HG02588 (cell line): Measurements from ENCODE around the gene ADD2.

Experiments used
- ATAC-seq: cut with Tn5 transposase; IDR thresholded peaks from one replicate; pipeline ENCODE4 v1.9.1; 2021; ENCODE audit warnings: mild to moderate bottlenecking, moderate library complexity; ENCODE audit not compliant: unreplicated experiment

The ADD2 gene

GRCh38 chr2:70705160-70705850, 62.7 kb downstream of the ADD2 start:
- no peak for ATAC-seq

DNA sequence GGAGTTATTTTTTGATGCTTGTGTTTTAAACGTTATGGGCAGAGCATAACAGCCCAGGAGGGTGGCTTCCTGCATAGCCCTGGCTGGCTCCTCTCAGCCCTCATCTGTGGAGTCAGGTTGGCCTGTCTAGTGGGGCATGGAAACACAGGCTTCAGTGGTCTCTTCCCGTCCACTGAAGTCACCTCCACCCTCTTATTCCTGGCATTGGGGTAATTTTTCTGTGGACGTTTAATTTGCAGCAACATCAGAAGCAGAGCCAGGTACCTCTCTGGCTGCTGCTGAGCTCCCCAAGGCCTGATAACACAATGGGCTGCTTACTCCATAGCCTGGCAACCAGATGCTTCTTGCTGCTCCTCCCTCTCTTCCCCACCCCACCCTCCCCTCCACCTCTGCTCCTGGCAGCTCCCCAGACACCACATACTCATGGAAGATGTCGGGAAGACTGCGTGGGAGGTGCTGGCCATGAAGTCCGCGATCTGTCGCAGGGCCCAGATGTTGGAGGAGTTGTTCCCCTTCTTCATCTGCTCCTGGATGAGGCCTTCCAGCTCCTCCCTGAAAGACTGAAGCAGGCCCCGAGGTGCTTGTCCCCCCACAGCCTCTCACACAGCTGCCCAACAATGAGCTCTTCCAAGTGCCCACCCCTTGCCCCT, 64.0 kb downstream of the ADD2 start:
- ATAC-seq: no peak

GRCh38 chr2:70702711-70703395, 65.1 kb downstream of the ADD2 start:
- ATAC-seq: no peak

DNA sequence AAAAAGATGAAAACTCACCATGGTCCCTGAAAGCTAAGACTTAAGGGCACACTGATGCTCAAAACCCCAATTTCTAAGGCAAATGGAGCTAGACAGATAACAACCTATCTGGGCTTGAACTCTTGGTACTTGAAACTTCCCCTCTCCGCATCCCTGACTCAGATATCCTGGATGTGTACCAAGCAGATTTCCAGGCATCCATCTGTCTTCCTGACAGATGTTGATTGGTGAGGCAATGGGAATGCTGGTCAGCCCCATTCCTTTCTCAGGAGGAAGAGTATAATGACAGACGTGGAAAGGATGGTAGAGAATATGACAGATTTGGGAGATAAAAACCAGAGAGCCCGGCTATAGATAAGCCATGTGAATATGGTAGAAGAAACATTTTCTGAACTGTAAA, 69.2 kb downstream of the ADD2 start:
- ATAC-seq: no peak

GRCh38 chr2:70697603-70698383, 70.2 kb downstream of the ADD2 start:
- no peak for ATAC-seq

GRCh38 chr2:70696142-70696541, 71.9 kb downstream of the ADD2 start:
- ATAC-seq: no peak

- ATAC-seq: no peak
Observed at GRCh38 chr2:70692256-70692655, 75.7 kb downstream of the ADD2 start.

- ATAC-seq: no peak
Observed at GRCh38 chr2:70691497-70692140, 76.4 kb downstream of the ADD2 start.

DNA sequence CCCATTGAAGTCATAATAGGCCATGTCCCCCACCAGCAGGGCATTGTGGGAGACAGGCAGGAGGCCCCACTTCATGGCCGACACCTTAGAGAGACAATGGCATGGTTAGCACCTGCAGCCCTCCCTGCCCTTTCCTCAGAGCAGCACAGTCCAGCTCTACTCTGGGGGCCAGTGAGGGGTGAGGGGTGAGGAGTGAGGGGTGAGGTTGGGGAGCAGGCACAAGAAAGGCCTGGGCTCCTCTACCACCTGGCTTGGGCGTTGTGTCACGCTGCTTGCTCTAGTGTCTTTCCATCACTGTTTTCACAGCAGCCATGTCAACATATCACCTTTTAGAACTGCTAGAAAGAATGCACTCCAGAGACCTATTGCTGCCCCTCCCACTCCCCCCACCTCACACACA, 77.2 kb downstream of the ADD2 start:
- no peak for ATAC-seq

- no peak for ATAC-seq
Observed at GRCh38 chr2:70688427-70688826, 79.6 kb downstream of the ADD2 start.

DNA sequence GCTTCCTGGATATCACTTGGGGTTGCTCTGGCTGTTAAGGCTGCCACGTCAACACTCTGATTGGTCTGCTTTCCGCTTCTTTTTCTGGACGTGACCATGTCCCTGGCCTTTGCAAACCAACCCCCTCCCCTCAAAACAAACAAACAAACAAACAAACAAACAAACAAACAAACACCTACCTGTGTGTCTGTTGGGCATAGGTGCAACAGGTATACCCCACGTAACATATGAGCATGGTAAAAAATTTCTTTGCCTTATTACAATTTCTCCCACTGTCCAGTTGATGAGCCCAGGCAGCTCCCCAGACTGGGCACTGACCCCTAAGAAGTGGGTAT, 80.6 kb downstream of the ADD2 start:
- no peak for ATAC-seq

DNA sequence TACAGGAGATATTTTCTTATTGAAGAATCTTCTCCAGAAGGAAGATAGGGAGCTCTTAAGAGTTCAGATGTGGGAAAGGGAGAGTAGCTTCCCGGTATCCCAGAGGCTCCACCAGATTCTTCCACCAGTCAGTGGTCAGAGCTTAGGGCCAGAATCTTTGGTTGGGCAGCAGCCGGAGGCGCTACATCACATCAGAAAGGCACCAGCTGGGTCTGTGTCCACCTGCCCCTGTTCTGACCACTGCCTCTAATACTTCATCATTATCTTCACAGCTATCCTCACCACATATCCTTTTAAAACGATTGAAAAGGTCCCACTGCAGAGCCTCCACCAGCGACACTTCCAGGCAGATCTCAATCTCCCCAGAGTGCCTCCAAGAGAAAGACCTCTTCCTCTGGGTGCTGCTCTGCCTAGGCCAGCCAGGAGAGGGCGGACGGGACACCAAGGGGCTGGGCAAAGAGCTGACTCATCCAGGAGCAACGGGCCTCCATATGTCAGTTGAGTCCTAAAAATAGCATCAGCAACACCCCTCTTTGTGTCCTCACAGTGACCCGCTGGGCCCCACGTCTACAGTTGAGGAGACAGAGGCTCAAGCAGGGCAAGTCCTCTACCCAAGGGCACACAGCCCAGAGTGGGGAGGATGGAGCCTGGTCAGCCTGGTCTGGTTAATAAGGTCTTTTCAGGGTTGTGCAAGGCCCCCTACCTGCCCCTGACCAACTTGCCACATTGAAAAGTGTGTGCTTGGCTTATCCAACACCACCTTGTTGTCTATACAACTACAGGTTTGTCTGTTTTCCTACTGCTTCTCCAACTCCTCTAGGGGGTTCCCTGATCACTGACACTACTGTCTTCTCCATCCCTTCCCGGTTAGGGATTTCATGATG, 81.2 kb downstream of the ADD2 start:
- ATAC-seq: no peak

DNA sequence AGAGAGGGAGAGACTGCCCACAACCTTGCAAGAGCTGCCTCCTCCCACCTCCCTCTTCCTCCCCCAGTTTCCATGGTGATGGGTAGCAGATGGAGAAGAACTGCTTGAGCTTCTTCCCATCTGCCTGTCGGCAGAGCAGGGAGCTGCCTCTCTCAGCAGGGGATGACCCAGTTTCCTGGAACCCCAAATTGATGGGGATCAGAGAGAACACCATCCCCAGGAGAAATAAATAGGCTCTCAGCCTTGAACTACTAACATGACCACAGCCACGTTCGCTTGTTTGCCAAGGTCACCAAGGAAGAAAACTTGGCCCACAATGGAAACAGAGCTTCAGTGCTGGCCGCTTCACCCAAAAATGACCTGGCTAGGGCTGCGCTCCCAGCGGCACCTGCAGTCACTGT, 82.2 kb downstream of the ADD2 start:
- no peak for ATAC-seq

- ATAC-seq: no peak
Observed at GRCh38 chr2:70684846-70685622, 83.0 kb downstream of the ADD2 start.

DNA sequence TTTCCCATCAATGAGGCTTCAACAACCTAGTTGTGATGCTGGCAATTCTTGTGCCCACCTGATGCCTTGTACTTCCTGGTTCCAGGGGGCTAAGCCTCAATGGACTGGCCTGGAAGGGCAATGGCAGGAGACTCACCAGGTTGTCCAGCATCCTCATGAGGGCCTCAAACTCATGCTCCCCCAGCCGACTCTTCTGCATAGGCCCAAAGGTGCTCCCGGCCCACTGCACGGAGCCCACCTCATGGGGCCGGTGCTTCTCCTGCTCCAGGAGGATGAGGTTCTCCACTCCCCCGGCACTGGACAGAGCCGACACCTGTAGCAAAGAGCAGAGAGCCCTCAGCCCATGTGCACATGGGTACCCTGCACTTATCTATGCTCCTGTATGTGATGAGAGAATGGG, 84.5 kb downstream of the ADD2 start:
- no peak for ATAC-seq

DNA sequence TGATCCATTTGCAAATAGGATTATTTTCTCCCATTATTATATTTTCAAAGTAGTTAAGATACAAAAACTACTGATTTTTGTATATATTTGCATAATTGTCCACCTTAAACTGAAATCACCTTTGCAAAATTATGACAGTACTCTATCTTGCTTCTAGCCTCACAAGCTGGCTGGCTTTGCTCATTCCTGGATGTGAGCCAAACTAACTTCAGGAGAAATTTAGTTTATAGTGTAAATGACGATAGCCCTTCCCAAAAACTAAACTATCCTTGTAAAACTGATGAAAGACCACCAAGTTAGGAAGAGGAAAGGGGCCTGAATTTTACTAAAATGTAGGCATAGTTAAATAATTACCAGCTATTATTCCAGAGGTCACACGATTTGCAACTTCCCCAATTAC, 87.3 kb downstream of the ADD2 start:
- no peak for ATAC-seq

GRCh38 chr2:70679259-70679658, 88.7 kb downstream of the ADD2 start:
- no peak for ATAC-seq

GRCh38 chr2:70678576-70679143, 89.3 kb downstream of the ADD2 start:
- ATAC-seq: no peak
